B cell (primary cell): Measurements from ENCODE around the gene CYYR1. TPM values are rescaled to one million over a fixed set of nuclear protein-coding genes. Genes with fewer than 3 reads are reported as not detected.

Experiments used
- ATAC-seq: fragments of 200-7000 bp; cut with Tn5 transposase; one replicate; pipeline ENCODE4 v1.10.0; 2021; ENCODE audit warnings: low read depth, mild to moderate bottlenecking, moderate number of reproducible peaks, moderate library complexity
- CTCF ChIA-PET: fragments of 350-600 bp; sonication (Branson Sonifier 250); formaldehyde crosslinking; loops from one replicate; lab custom pipeline; 2021; ENCODE audit warnings: antibody characterized with exemption, inconsistent platforms; lab: Charles Lee
- POLR2A ChIA-PET: fragments of 350-600 bp; sonication (Branson Sonifier 250); formaldehyde crosslinking; loops from one replicate; lab custom pipeline; 2021; ENCODE audit warnings: antibody characterized with exemption; lab: Charles Lee
- DNase-seq: peaks from one replicate; pipeline ENCODE4 v3.0.0; 2013
- H2AFZ ChIP-seq: 2 replicates; pipeline ENCODE4 v1.6.1; 2012; ENCODE audit warnings: mild to moderate bottlenecking, low read depth, low read length; ENCODE audit not compliant: insufficient read depth, poor library complexity, severe bottlenecking
- H3K27ac ChIP-seq, 2 donors: 1 replicate in 1 of 2; 2 replicates in 1 of 2; pipeline ENCODE4 v1.5.1; 2012 to 2013; ENCODE audit warnings: low read length in 2 of 2, mild to moderate bottlenecking in 2 of 2, moderate library complexity in 1 of 2
- H3K27me3 ChIP-seq, 4 experiments: fragments of 200-600 bp in 1 of 4; sonication (generic) in 1 of 4; replicated peaks in 1 of 4; 1 replicate in 2 of 4; 2 replicates in 2 of 4; pipeline versions ENCODE4 v1.6.1 to v1.7.0; 2013 to 2016; ENCODE audit warnings: low read length in 3 of 4, mild to moderate bottlenecking in 2 of 4, mixed read lengths in 1 of 4, moderate library complexity in 1 of 4; ENCODE audit not compliant: insufficient read depth in 4 of 4, control insufficient read depth in 3 of 4; ENCODE audit errors: control extremely low read depth in 1 of 4
- H3K36me3 ChIP-seq, 2 experiments: replicated peaks in 1 of 2; 1 replicate in 1 of 2; 2 replicates in 1 of 2; pipeline versions ENCODE4 v1.6.1 to v1.7.1; 2013; ENCODE audit warnings: low read length in 1 of 2; ENCODE audit not compliant: insufficient read depth in 2 of 2, control insufficient read depth in 1 of 2; ENCODE audit errors: control extremely low read depth in 1 of 2, extremely low read depth in 1 of 2
- H3K4me1 ChIP-seq, 2 donors: fragments of 200-600 bp in 1 of 2; sonication (generic) in 1 of 2; 1 replicate in 1 of 2; 2 replicates in 1 of 2; pipeline versions ENCODE4 v1.5.1 to v1.6.1; 2013 to 2017; ENCODE audit warnings: low read length in 2 of 2; ENCODE audit not compliant: control insufficient read depth in 2 of 2, insufficient read depth in 2 of 2
- H3K4me2 ChIP-seq: replicated peaks from 2 replicates; pipeline ENCODE3; 2012; ENCODE audit warnings: mild to moderate bottlenecking, low read depth, low read length; ENCODE audit not compliant: poor library complexity, severe bottlenecking
- H3K4me3 ChIP-seq, 5 experiments: fragments of 200-600 bp in 1 of 5; sonication (generic) in 1 of 5; 1 replicate in 3 of 5; 2 replicates in 2 of 5; pipeline versions ENCODE4 v1.5.1 to v1.7.0; 2011 to 2016; ENCODE audit warnings: low read length in 4 of 5, mild to moderate bottlenecking in 4 of 5, low read depth in 2 of 5, control low read depth in 1 of 5, moderate library complexity in 1 of 5; ENCODE audit not compliant: insufficient read depth in 1 of 5; ENCODE audit errors: control extremely low read depth in 1 of 5, extremely low read depth in 1 of 5
- H3K79me2 ChIP-seq: fragments of 200-600 bp; sonication (generic); one replicate; pipeline ENCODE4 v1.6.0; 2016; ENCODE audit warnings: low read length; ENCODE audit not compliant: control insufficient read depth, insufficient read depth
- H3K9ac ChIP-seq: fragments of 200-600 bp; sonication (generic); 2 replicates; pipeline ENCODE4 v1.6.1; 2017; ENCODE audit warnings: mild to moderate bottlenecking, low read length, moderate library complexity
- H3K9me3 ChIP-seq, 3 donors: one replicate each; pipeline versions ENCODE4 v1.6.1 to v1.7.1; 2013; ENCODE audit warnings: low read length in 2 of 3; ENCODE audit not compliant: control insufficient read depth in 2 of 3, insufficient read depth in 1 of 3; ENCODE audit errors: control extremely low read depth in 1 of 3
- H4K20me1 ChIP-seq: 2 replicates; pipeline ENCODE4 v1.6.0; 2012; ENCODE audit warnings: mild to moderate bottlenecking, low read length; ENCODE audit not compliant: insufficient read depth, control insufficient read depth, poor library complexity, severe bottlenecking
- H3K27ac Mint-ChIP-seq: one replicate; pipeline ENCODE4 v1.8.0; 2021; ENCODE audit warnings: mixed read lengths
- H3K27me3 Mint-ChIP-seq: one replicate; pipeline ENCODE4 v1.8.0; 2021; ENCODE audit warnings: mixed read lengths
- H3K4me1 Mint-ChIP-seq: one replicate; pipeline ENCODE4 v1.8.0; 2021; ENCODE audit warnings: mixed read lengths
- H3K4me3 Mint-ChIP-seq: one replicate; pipeline ENCODE4 v1.8.0; 2021; ENCODE audit warnings: mixed read lengths
- H3K9me3 Mint-ChIP-seq: one replicate; pipeline ENCODE4 v1.8.0; 2022; ENCODE audit warnings: mixed read lengths; ENCODE audit not compliant: insufficient read depth
- EZH2 ChIP-seq: IDR thresholded peaks from 2 replicates; pipeline ENCODE4 v1.6.1; 2012; ENCODE audit warnings: borderline replicate concordance, low read depth, mild to moderate bottlenecking, moderate library complexity, low read length; ENCODE audit not compliant: insufficient read depth, poor library complexity, severe bottlenecking
- WGBS: methylation state at CpG from one replicate; pipeline ENCODE4 v1.1.5; 2013; ENCODE audit warnings: missing lambda C conversion rate; ENCODE audit not compliant: insufficient coverage; 5-methylcytosine and 5-hydroxymethylcytosine counted together
- intact Hi-C: fragments of 100-400 bp; cut with micrococcal nuclease; formaldehyde crosslinking; loops from one replicate; pipeline ENCODE4 v1.10.0; 2022
- polyA plus RNA-seq: library from polyadenylated mRNA; depleted of rRNA; stranded (reverse); fragments of >200 nt; gene quantifications from 2 replicates; pipeline ENCODE4 v1.2.3, GENCODE V29; 2012
- total RNA-seq, 2 donors: library from RNA; stranded (reverse); fragments of 120-200 nt in 1 of 2; gene quantifications; 1 replicate in 1 of 2; 2 replicates in 1 of 2; pipeline versions ENCODE4 v1.2.3 to v1.2.4, GENCODE V29; 2013 to 2022
- TF ChIP-seq, protein P1 (sequence below): fragments of 200-600 bp; IDR thresholded peaks from one replicate; pipeline ENCODE4 v1.8.0; 2022; ENCODE audit warnings: antibody characterized with exemption, mild to moderate bottlenecking

The CYYR1 gene
- total and polyA plus RNA-seq, 2 donors (not counting 1 experiment from before 2014, with no cell fraction given) = not detected

GRCh38 chr21:26445440-26445839, 127.6 kb downstream of the CYYR1 start:
- H3K4me1 Mint-ChIP-seq = no peaks in the 10 kb centered on the region
- H2AFZ ChIP-seq = no peak overlapping the region
- no peak for DNase-seq
- no CpG with 5 or more reads among the region's 1 CpG for WGBS
- H3K9me3 ChIP-seq = no peaks in the 10 kb centered on the region
- H3K9ac ChIP-seq = no peak overlapping the region
- intact Hi-C loops = no loop called here
- CTCF ChIA-PET = no interaction called here
- peaks cover 4% of the 10 kb centered on the region for H3K9me3 Mint-ChIP-seq
- no peaks in the 10 kb centered on the region for H3K36me3 ChIP-seq
- no peaks in the 10 kb centered on the region for H4K20me1 ChIP-seq
- H3K4me2 ChIP-seq = no peak overlapping the region
- no peaks in the 10 kb centered on the region for H3K27me3 ChIP-seq
- no peaks in the 10 kb centered on the region for H3K79me2 ChIP-seq
- H3K4me3 ChIP-seq = no peak overlapping the region
- H3K27ac Mint-ChIP-seq = no peak overlapping the region
- POLR2A ChIA-PET = no interaction called here
- TF ChIP-seq, protein P1, sequence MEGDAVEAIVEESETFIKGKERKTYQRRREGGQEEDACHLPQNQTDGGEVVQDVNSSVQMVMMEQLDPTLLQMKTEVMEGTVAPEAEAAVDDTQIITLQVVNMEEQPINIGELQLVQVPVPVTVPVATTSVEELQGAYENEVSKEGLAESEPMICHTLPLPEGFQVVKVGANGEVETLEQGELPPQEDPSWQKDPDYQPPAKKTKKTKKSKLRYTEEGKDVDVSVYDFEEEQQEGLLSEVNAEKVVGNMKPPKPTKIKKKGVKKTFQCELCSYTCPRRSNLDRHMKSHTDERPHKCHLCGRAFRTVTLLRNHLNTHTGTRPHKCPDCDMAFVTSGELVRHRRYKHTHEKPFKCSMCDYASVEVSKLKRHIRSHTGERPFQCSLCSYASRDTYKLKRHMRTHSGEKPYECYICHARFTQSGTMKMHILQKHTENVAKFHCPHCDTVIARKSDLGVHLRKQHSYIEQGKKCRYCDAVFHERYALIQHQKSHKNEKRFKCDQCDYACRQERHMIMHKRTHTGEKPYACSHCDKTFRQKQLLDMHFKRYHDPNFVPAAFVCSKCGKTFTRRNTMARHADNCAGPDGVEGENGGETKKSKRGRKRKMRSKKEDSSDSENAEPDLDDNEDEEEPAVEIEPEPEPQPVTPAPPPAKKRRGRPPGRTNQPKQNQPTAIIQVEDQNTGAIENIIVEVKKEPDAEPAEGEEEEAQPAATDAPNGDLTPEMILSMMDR = no peak
- no peak for TF ChIP-seq EZH2
- no peaks in the 10 kb centered on the region for H3K4me1 ChIP-seq
- no peak overlapping the region for H3K4me3 Mint-ChIP-seq
- ATAC-seq = no peak
- H3K27ac ChIP-seq = no peak overlapping the region
- no peaks in the 10 kb centered on the region for H3K27me3 Mint-ChIP-seq

DNA sequence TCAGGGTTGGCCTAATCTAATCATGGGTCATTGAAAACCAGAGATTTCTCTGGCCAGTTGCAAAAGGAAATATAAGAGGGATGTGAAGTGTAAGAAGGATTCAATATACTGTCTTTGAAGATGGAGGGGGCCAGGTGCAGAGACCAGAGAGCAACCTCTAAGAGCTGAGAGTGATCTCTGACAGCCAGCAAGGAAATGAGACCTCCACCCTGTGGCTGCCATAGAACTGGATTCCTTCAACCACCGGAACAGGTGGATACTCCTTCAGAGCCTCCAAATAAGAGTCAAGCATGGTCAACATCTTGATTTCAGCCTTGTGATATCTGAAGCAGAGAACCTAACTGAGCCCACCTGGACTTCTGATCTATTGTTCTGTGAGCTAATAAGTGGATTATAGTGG, 128.4 kb downstream of the CYYR1 start:
- WGBS = 80% methylated on average over 1 of the region's 1 CpG
- H3K4me3 Mint-ChIP-seq = no peak overlapping the region
- H3K27me3 ChIP-seq = no peaks in the 10 kb centered on the region
- TF ChIP-seq, protein P1 = no peak
- TF ChIP-seq EZH2 = no peak
- ChIA-PET CTCF (no interaction called here), POLR2A (no interaction called here)
- H3K4me1 Mint-ChIP-seq = no peaks in the 10 kb centered on the region
- no peak overlapping the region for H3K4me3 ChIP-seq
- intact Hi-C loops = no loop called here
- no peaks in the 10 kb centered on the region for H3K36me3 ChIP-seq
- peaks cover 4% of the 10 kb centered on the region for H3K9me3 Mint-ChIP-seq
- ATAC-seq (no peak), DNase-seq (no peak)
- H3K9me3 ChIP-seq = no peaks in the 10 kb centered on the region
- no peak overlapping the region for H3K9ac ChIP-seq
- H3K4me1 ChIP-seq = no peaks in the 10 kb centered on the region
- no peak overlapping the region for H2AFZ ChIP-seq
- H3K27me3 Mint-ChIP-seq = no peaks in the 10 kb centered on the region
- H3K27ac Mint-ChIP-seq = no peak overlapping the region
- no peaks in the 10 kb centered on the region for H4K20me1 ChIP-seq
- no peaks in the 10 kb centered on the region for H3K79me2 ChIP-seq
- no peak overlapping the region for H3K27ac ChIP-seq
- H3K4me2 ChIP-seq = no peak overlapping the region
